Thyroid gland (tissue), 4 donors: ENCODE measurements around the gene RPL27. TPM values are rescaled to one million over a fixed set of nuclear protein-coding genes. Genes with fewer than 3 reads are reported as not detected.

Experiments
- DNase-seq, 2 donors: peaks; one replicate each; pipeline ENCODE4 v3.0.0-alpha.2; 2019
- H3K27ac ChIP-seq, 3 donors: fragments of 200-600 bp; sonication (generic); 1 replicate in 2 of 3; 2 replicates in 1 of 3; pipeline ENCODE4 v1.5.1; 2016 to 2019; ENCODE audit warnings: mild to moderate bottlenecking in 1 of 3, moderate library complexity in 1 of 3
- H3K27me3 ChIP-seq: fragments of 200-600 bp; sonication (generic); one replicate; pipeline ENCODE4 v1.5.1; 2019
- H3K36me3 ChIP-seq, 2 donors: fragments of 200-600 bp; sonication (generic); one replicate each; pipeline ENCODE4 v1.5.1; 2016 to 2019
- H3K4me1 ChIP-seq, 2 donors: fragments of 200-600 bp; sonication (generic); one replicate each; pipeline ENCODE4 v1.5.1; 2017 to 2019
- H3K4me3 ChIP-seq, 3 donors: fragments of 200-600 bp; sonication (generic); replicated peaks in 1 of 3; 1 replicate in 2 of 3; 2 replicates in 1 of 3; pipeline ENCODE4 v1.5.1; 2016; ENCODE audit warnings: mild to moderate bottlenecking in 1 of 3
- H3K9me3 ChIP-seq: fragments of 200-600 bp; sonication (generic); one replicate; pipeline ENCODE4 v1.5.1; 2017
- CTCF ChIP-seq, 6 experiments: fragments of 200-600 bp in 3 of 6; fragments of 450-650 bp in 3 of 6; sonication (generic) in 3 of 6; IDR thresholded peaks; one replicate each; pipeline ENCODE4 v1.5.1; 2016 to 2019; ENCODE audit warnings: antibody characterized with exemption in 6 of 6, mild to moderate bottlenecking in 2 of 6, inconsistent platforms in 1 of 6, moderate library complexity in 1 of 6
- POLR2A ChIP-seq, 2 donors: fragments of 450-650 bp; IDR thresholded peaks; one replicate each; pipeline ENCODE4 v1.6.1; 2017; ENCODE audit warnings: antibody characterized with exemption in 2 of 2, mild to moderate bottlenecking in 2 of 2, moderate library complexity in 1 of 2
- WGBS, 2 donors: methylation state at CpG; one replicate each; pipeline ENCODE4 v1.1.5; 2017; 5-methylcytosine and 5-hydroxymethylcytosine counted together
- intact Hi-C: fragments of 100-400 bp; cut with DNase I; formaldehyde crosslinking; loops from one replicate; pipeline ENCODE4 v1.15.1; 2023
- total RNA-seq, 4 donors: library from RNA; depleted of rRNA; stranded (reverse); fragments of >200 nt; gene quantifications; one replicate each; pipeline ENCODE4 v1.2.3, GENCODE V29; 2016

The RPL27 gene
- total RNA-seq, 4 donors from 2014 or later: 425 to 1,406 (median 814) TPM

- DNase-seq: no peak
- no peaks in the 10 kb centered on the region for H3K36me3 ChIP-seq
- TF ChIP-seq POLR2A (IDR thresholded peaks at IDR 0.05): no peak
- TF ChIP-seq CTCF (IDR thresholded peaks at IDR 0.05): no peak
- H3K27me3 ChIP-seq: no peaks in the 10 kb centered on the region
- no peak overlapping the region for H3K27ac ChIP-seq
- no peaks in the 10 kb centered on the region for H3K9me3 ChIP-seq
- 92% methylated on average over 3 of the region's 3 CpGs for WGBS, 2 donors
- H3K4me1 ChIP-seq: no peaks in the 10 kb centered on the region
- no peak overlapping the region for H3K4me3 ChIP-seq
- intact Hi-C loops: no loop called here
These were observed 33.4 kb downstream of the RPL27 start for GRCh38 chr17:43031666-43032065.

GRCh38 chr17:43033948-43034881 is 36.0 kb downstream of the RPL27 start:
- H3K36me3 ChIP-seq: no peaks in the 10 kb centered on the region
- H3K4me1 ChIP-seq: no peaks in the 10 kb centered on the region
- H3K27ac ChIP-seq: no peak overlapping the region
- no peaks in the 10 kb centered on the region for H3K9me3 ChIP-seq
- H3K27me3 ChIP-seq: no peaks in the 10 kb centered on the region
- H3K4me3 ChIP-seq: no peak overlapping the region
- TF ChIP-seq POLR2A (IDR thresholded peaks at IDR 0.05) (no peak), CTCF (IDR thresholded peaks at IDR 0.05) (no peak)
- DNase-seq: peak; percentile 77 to 79
- intact Hi-C loops: no loop called here
- 38 to 45% methylated on average over 12 of the region's 12 CpGs for WGBS, 2 donors

- Histone ChIP-seq H3K27me3 (no peaks in the 10 kb centered on the region), H3K4me1 (no peaks in the 10 kb centered on the region), H3K36me3 (no peaks in the 10 kb centered on the region), H3K9me3 (no peaks in the 10 kb centered on the region), H3K27ac (no peak overlapping the region), H3K4me3 (no peak overlapping the region)
- WGBS, 2 donors: 83 to 84% methylated on average over 3 of the region's 3 CpGs
- no peak for DNase-seq
- TF ChIP-seq CTCF (IDR thresholded peaks at IDR 0.05) (no peak), POLR2A (IDR thresholded peaks at IDR 0.05) (no peak)
- intact Hi-C loops: no loop called here
These were observed 36.7 kb downstream of the RPL27 start for GRCh38 chr17:43034894-43035293.

- intact Hi-C loops: no loop called here
- no peaks in the 10 kb centered on the region for H3K27me3 ChIP-seq
- 91 to 93% methylated on average over 2 of the region's 2 CpGs for WGBS, 2 donors
- H3K4me1 ChIP-seq: no peaks in the 10 kb centered on the region
- no peak overlapping the region for H3K4me3 ChIP-seq
- H3K9me3 ChIP-seq: no peaks in the 10 kb centered on the region
- no peaks in the 10 kb centered on the region for H3K36me3 ChIP-seq
- TF ChIP-seq CTCF (IDR thresholded peaks at IDR 0.05) (no peak), POLR2A (IDR thresholded peaks at IDR 0.05) (no peak)
- DNase-seq: no peak
- H3K27ac ChIP-seq: no peak overlapping the region
These were observed 41.4 kb downstream of the RPL27 start for GRCh38 chr17:43039646-43040045.

- intact Hi-C loops: no loop called here
- no peaks in the 10 kb centered on the region for H3K36me3 ChIP-seq
- H3K4me1 ChIP-seq: no peaks in the 10 kb centered on the region
- 84 to 88% methylated on average over 2 of the region's 2 CpGs for WGBS, 2 donors
- DNase-seq: no peak
- no peaks in the 10 kb centered on the region for H3K27me3 ChIP-seq
- TF ChIP-seq POLR2A (IDR thresholded peaks at IDR 0.05) (no peak), CTCF (IDR thresholded peaks at IDR 0.05) (no peak)
- no peaks in the 10 kb centered on the region for H3K9me3 ChIP-seq
- no peak overlapping the region for H3K4me3 ChIP-seq
- no peak overlapping the region for H3K27ac ChIP-seq
These were observed 42.4 kb downstream of the RPL27 start for GRCh38 chr17:43040655-43041054.
